AG10803 (cell line): Measurements from ENCODE around the gene ATIC.

ENCODE experiments used
- DNase-seq: peaks from one replicate; pipeline ENCODE4 v3.0.0; 2010; ENCODE audit warnings: low read depth
- H3K4me3 ChIP-seq: 2 replicates; pipeline ENCODE4 v1.5.1; 2011; ENCODE audit warnings: mild to moderate bottlenecking, low read length, control low read depth
- TF ChIP-seq, protein P1 (sequence below): conservative IDR thresholded peaks from 2 replicates; pipeline ENCODE4 v1.5.1; 2011; ENCODE audit warnings: mild to moderate bottlenecking, low read length, control low read depth, inconsistent platforms

ATIC gene

DNA sequence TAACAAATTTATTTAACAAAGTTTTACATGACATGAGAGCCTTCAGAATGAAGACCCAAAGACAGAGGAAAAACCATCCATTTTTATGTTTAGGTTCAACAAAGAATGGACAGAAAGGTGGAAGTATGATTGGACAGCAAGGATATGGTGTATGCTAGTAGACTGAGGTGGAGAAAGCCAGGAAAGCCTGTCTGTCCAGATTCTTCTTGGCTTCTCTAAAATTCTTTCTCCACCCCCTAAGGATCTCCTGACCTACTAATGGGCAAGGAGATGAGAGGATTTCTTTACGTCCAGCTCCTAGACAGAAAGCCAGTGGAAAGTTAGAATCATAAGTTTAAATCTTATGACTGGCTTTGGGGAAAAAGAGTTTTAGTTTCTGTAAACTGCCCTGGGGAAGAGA, 3.0 kb downstream of the ATIC start:
- TF ChIP-seq, protein P1, sequence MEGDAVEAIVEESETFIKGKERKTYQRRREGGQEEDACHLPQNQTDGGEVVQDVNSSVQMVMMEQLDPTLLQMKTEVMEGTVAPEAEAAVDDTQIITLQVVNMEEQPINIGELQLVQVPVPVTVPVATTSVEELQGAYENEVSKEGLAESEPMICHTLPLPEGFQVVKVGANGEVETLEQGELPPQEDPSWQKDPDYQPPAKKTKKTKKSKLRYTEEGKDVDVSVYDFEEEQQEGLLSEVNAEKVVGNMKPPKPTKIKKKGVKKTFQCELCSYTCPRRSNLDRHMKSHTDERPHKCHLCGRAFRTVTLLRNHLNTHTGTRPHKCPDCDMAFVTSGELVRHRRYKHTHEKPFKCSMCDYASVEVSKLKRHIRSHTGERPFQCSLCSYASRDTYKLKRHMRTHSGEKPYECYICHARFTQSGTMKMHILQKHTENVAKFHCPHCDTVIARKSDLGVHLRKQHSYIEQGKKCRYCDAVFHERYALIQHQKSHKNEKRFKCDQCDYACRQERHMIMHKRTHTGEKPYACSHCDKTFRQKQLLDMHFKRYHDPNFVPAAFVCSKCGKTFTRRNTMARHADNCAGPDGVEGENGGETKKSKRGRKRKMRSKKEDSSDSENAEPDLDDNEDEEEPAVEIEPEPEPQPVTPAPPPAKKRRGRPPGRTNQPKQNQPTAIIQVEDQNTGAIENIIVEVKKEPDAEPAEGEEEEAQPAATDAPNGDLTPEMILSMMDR, result no peak
- H3K4me3 ChIP-seq, result no peak overlapping the region
- no peak for DNase-seq

DNA sequence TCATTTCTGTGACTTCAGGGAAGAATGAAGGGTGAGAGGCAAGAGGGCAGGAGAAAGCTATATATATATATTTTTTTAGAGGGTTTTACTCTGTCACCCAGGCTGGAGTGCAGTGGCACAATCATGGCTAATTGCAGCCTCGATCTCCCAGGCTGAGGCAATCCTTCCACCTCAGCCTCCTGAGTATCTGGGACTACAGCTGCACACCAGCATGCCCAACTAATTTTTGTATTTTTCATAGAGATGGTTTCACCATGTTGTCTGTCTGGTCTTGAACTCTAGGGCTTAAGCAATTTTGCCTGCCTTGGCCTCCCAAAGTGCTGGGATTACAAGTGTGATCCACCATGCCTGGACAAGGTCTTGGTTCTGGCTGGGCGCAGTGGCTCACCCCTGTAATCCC, 3.4 kb downstream of the ATIC start:
- no peak overlapping the region for H3K4me3 ChIP-seq
- TF ChIP-seq, protein P1, result no peak

DNA sequence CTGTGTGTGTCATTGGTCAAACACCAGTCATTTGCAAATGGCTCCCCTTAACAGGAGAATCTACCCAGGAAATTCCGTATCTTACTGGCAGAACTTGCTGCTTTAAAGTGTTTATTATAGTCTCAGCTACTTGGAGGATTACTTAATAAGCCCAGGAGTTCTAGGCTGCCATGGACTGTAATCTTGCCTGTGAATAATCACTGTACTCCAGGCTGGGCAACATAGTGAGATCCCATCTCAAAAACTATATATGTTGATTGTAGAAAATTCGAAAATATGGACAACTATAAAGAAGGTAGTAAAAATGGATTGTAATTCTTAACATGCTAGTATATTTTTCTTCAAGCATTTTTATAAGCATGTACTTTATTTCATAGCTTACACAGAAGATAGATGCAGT, 4.5 kb downstream of the ATIC start:
- no peak overlapping the region for H3K4me3 ChIP-seq
- TF ChIP-seq, protein P1, result no peak
- no peak for DNase-seq

More for the DNA sequence above, 3.4 kb downstream of the ATIC start:
- no peak for DNase-seq

DNA sequence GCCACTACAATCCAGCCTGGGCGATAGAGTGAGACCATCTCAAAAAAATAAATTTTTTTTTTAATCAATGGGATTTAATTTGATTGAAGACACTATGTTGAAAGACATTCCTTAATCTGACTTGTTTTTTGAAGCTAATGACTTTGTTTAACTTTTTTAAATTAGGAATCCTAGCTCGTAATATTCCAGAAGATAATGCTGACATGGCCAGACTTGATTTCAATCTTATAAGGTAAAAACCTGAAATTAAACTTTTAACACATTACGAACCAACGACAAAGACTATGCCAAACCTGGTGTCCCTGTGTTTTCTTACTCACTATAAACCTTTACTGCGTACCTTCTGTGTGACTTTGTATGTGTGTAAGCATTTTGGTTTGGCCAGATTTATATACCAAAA, 7.6 kb downstream of the ATIC start:
- TF ChIP-seq, protein P1, result no peak
- no peak for DNase-seq
- no peak overlapping the region for H3K4me3 ChIP-seq

DNA sequence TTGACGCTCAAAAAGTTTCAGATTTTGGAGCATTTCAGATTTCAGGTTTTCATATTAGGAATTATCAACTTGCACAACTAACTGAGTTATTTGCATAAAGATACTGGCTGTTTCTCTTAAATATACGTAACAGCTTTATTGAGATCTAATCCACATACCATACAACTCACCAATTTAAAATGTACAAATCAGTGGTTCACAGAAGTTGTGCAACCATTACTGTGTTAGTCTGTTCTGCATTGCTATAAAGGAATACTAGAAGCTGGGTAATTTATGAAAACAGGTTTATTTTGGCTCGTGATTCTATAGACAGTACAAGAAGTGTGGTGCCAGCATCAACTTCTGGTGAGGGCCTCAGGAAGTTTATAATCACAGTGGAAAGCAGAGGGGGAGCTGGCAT, 8.2 kb downstream of the ATIC start:
- no peak for DNase-seq
- TF ChIP-seq, protein P1, result no peak
- no peak overlapping the region for H3K4me3 ChIP-seq

DNA sequence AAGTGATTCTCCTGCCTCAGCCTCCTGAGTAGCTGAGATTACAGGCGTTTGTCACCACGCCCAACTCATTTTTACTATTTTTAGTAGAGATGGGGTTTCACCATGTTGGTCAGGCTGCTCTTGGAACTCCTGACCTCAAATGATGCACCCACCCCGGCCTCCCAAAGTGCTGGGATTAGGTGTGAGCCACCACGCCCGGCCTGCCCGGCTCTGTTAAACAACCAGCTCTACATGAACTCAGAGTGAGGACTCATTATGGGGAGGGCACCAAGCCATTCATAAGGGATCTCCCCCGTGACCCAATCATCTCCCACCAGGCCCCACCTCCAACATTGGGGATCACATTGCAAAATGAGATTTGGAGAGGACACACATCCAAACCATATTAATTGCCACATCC, 8.8 kb downstream of the ATIC start:
- no peak for DNase-seq
- TF ChIP-seq, protein P1, result no peak
- no peak overlapping the region for H3K4me3 ChIP-seq

DNA sequence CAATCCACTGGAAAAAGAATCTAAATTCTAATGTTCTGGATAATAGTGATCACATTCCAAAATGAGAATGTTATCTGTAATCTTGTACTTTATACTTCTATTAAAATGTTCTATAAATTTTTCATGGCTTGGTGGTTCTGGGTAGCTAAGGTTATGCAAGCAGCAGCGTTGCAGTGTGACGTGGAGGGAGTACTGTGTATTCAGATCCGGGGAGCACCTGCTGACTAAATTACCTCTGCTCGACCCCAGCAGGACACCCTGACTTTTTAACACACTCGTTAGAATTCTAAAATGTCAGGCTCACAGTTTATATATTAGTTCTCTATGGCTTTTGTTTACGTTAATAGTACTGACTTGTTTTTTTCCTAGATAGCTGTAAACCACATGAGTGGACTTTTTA, 13.0 kb downstream of the ATIC start:
- TF ChIP-seq, protein P1, result no peak
- H3K4me3 ChIP-seq, result no peak overlapping the region
- no peak for DNase-seq
